HepG2 (cell line): ENCODE data around the gene UNC79. TPM values are rescaled to one million over a fixed set of nuclear protein-coding genes. Genes with fewer than 3 reads are reported as not detected.

Experiments used
- ATAC-seq: fragments of 200-7000 bp; cut with Tn5 transposase; 3 replicates; pipeline ENCODE4 v1.9.1; 2020; ENCODE audit warnings: mild to moderate bottlenecking, moderate library complexity
- BruUV-seq: library from RNA; stranded (reverse); fragments of 400-500 nt; replicated peaks from 2 replicates; lab custom pipeline; 2021; lab: Mats Ljungman, UMichigan
- CTCF ChIA-PET: fragments of 300-600 bp; formaldehyde crosslinking; extraction: SDS; loops from one replicate; lab custom pipeline; 2021; ENCODE audit warnings: low total read pairs, inconsistent platforms, low intra/inter-chr PET ratio; lab: Yijun Ruan, JAX
- POLR2A ChIA-PET: fragments of 350-600 bp; sonication (Branson Sonifier 250); formaldehyde crosslinking; loops from one replicate; lab custom pipeline; 2020; ENCODE audit warnings: antibody characterized with exemption, inconsistent platforms; lab: Yijun Ruan, JAX
- DNase-seq: peaks from one replicate; pipeline ENCODE4 v3.0.0-alpha.2; 2015; ENCODE audit warnings: low spot score
- FAIRE-seq: peaks from 3 replicates; lab custom pipeline; 2011; peaks lifted over from hg19 to GRCh38; lab: Jason Lieb, UNC
- H2AFZ ChIP-seq: one replicate; pipeline ENCODE4 v1.6.1; 2011; ENCODE audit warnings: low read length, inconsistent platforms
- H3K27ac ChIP-seq: fragments of 300-600 bp; 3 replicates; pipeline ENCODE4 v1.8.0; 2011; ENCODE audit warnings: mixed run types, mild to moderate bottlenecking, mixed read lengths, low read length, inconsistent platforms; ENCODE audit not compliant: insufficient read depth; ENCODE audit errors: extremely low read length
- H3K27me3 ChIP-seq, 2 experiments: fragments of 200-600 bp in 1 of 2; 2 replicates in 1 of 2; 3 replicates in 1 of 2; pipeline versions ENCODE4 v1.6.0 to v1.8.0; 2011; ENCODE audit warnings: low read length in 2 of 2, mild to moderate bottlenecking in 2 of 2, moderate library complexity in 2 of 2, inconsistent platforms in 1 of 2; ENCODE audit not compliant: insufficient read depth in 2 of 2, control insufficient read depth in 1 of 2
- H3K36me3 ChIP-seq, 2 experiments: fragments of 200-600 bp in 1 of 2; replicated peaks in 1 of 2; 2 replicates in 1 of 2; 3 replicates in 1 of 2; pipeline versions ENCODE4 v1.5.1 to v1.8.0; 2011; ENCODE audit warnings: low read length in 2 of 2, inconsistent platforms in 1 of 2; ENCODE audit not compliant: insufficient read depth in 2 of 2, control insufficient read depth in 1 of 2
- H3K4me1 ChIP-seq: 2 replicates; pipeline ENCODE4 v1.5.1; 2012; ENCODE audit warnings: low read length, inconsistent platforms; ENCODE audit not compliant: insufficient read depth
- H3K4me2 ChIP-seq: 2 replicates; pipeline ENCODE4 v1.6.0; 2011; ENCODE audit warnings: low read depth, low read length, inconsistent platforms
- H3K4me3 ChIP-seq, 3 experiments: fragments of 200-600 bp in 1 of 3; sonication (generic), shearing (Covaris generic) in 1 of 3; replicated peaks in 1 of 3; 2 replicates each; pipeline ENCODE4 v1.5.1; 2011 to 2016; ENCODE audit warnings: low read length in 3 of 3, inconsistent platforms in 2 of 3, low read depth in 2 of 3, mild to moderate bottlenecking in 2 of 3, control low read depth in 1 of 3, mixed read lengths in 1 of 3; ENCODE audit not compliant: insufficient read depth in 1 of 3
- H3K79me2 ChIP-seq: one replicate; pipeline ENCODE4 v1.6.1; 2011; ENCODE audit warnings: low read length, inconsistent platforms; ENCODE audit not compliant: insufficient read depth
- H3K9ac ChIP-seq: 2 replicates; pipeline ENCODE4 v1.6.0; 2011; ENCODE audit warnings: mild to moderate bottlenecking, low read depth, low read length, inconsistent platforms; ENCODE audit not compliant: insufficient read depth
- H3K9me3 ChIP-seq: 2 replicates; pipeline ENCODE4 v1.5.1; 2012; ENCODE audit warnings: mild to moderate bottlenecking, low read length
- H4K20me1 ChIP-seq: 2 replicates; pipeline ENCODE4 v1.6.0; 2011; ENCODE audit warnings: inconsistent platforms, mild to moderate bottlenecking, low read length, moderate library complexity; ENCODE audit not compliant: insufficient read depth
- ATF2 ChIP-seq: sonication (generic); formaldehyde crosslinking; IDR thresholded peaks from 2 replicates; pipeline ENCODE4 v1.4.0; 2020; ENCODE audit warnings: missing genetic modification reagents
- CCAR2 ChIP-seq: fragments of 200-400 bp; formaldehyde crosslinking; optimal IDR thresholded peaks from 2 replicates; pipeline ENCODE3; 2018; ENCODE audit warnings: low read depth, mild to moderate bottlenecking, low read length, moderate library complexity
- DDIT3 ChIP-seq: sonication (generic); formaldehyde crosslinking; IDR thresholded peaks from 2 replicates; pipeline ENCODE4 v1.4.0; 2020; ENCODE audit warnings: mild to moderate bottlenecking, missing genetic modification reagents
- DNMT1 ChIP-seq: sonication (generic); formaldehyde crosslinking; IDR thresholded peaks from 2 replicates; pipeline ENCODE4 v1.5.1; 2020; ENCODE audit warnings: mild to moderate bottlenecking, missing genetic modification reagents
- FOXA3 ChIP-seq: IDR thresholded peaks from 2 replicates; pipeline ENCODE4 v1.6.1; 2016; ENCODE audit warnings: missing genetic modification reagents, missing compliant biosample characterization
- HIVEP1 ChIP-seq: sonication (generic); formaldehyde crosslinking; IDR thresholded peaks from 2 replicates; pipeline ENCODE4 v1.4.0; 2020; ENCODE audit warnings: mild to moderate bottlenecking, missing genetic modification reagents
- ISL2 ChIP-seq: sonication (generic); formaldehyde crosslinking; IDR thresholded peaks from 2 replicates; pipeline ENCODE4 v1.5.0; 2020; ENCODE audit warnings: missing genetic modification reagents
- MEIS1 ChIP-seq: sonication (generic); formaldehyde crosslinking; IDR thresholded peaks from 2 replicates; pipeline ENCODE4 v1.9.0; 2021; ENCODE audit warnings: mild to moderate bottlenecking, missing genetic modification reagents, moderate library complexity, borderline replicate concordance
- MLLT10 ChIP-seq: sonication (generic); formaldehyde crosslinking; IDR thresholded peaks from 2 replicates; pipeline ENCODE4 v1.4.0; 2020; ENCODE audit warnings: missing genetic modification reagents
- NAIF1 ChIP-seq: sonication (generic); formaldehyde crosslinking; IDR thresholded peaks from 2 replicates; pipeline ENCODE4 v1.5.0; 2020; ENCODE audit warnings: mild to moderate bottlenecking, missing genetic modification reagents, borderline replicate concordance
- NFE2 ChIP-seq: sonication (generic); formaldehyde crosslinking; IDR thresholded peaks from 2 replicates; pipeline ENCODE4 v1.4.0; 2020; ENCODE audit warnings: missing genetic modification reagents
- POGZ ChIP-seq: sonication (generic); formaldehyde crosslinking; IDR thresholded peaks from 2 replicates; pipeline ENCODE4 v1.4.0; 2020; ENCODE audit warnings: mild to moderate bottlenecking, missing genetic modification reagents
- PRPF4 ChIP-seq: fragments of 200-400 bp; formaldehyde crosslinking; IDR thresholded peaks from 2 replicates; pipeline ENCODE4 v1.6.1; 2016; ENCODE audit warnings: low read length, low read depth; ENCODE audit not compliant: poor library complexity, severe bottlenecking
- RBFOX2 ChIP-seq: fragments of 200-400 bp; formaldehyde crosslinking; IDR thresholded peaks from 2 replicates; pipeline ENCODE4 v1.6.1; 2017; ENCODE audit warnings: low read depth, mild to moderate bottlenecking, low read length
- YY1 ChIP-seq: IDR thresholded peaks from 2 replicates; pipeline ENCODE4 v1.6.1; 2011; ENCODE audit warnings: low read length, low read depth, moderate library complexity, mild to moderate bottlenecking; ENCODE audit not compliant: insufficient read depth, insufficient replicate concordance
- ZBTB34 ChIP-seq: sonication (generic); formaldehyde crosslinking; IDR thresholded peaks from 2 replicates; pipeline ENCODE4 v1.8.0; 2022; ENCODE audit warnings: mild to moderate bottlenecking, missing genetic modification reagents
- ZBTB7B ChIP-seq: sonication (generic); formaldehyde crosslinking; IDR thresholded peaks from 2 replicates; pipeline ENCODE4 v1.4.0; 2020; ENCODE audit warnings: missing genetic modification reagents
- ZNF20 ChIP-seq: sonication (generic); formaldehyde crosslinking; IDR thresholded peaks from 2 replicates; pipeline ENCODE4 v1.4.0; 2020; ENCODE audit warnings: mild to moderate bottlenecking, moderate library complexity, missing genetic modification reagents
- ZNF256 ChIP-seq: sonication (generic); formaldehyde crosslinking; conservative IDR thresholded peaks from 2 replicates; pipeline ENCODE4 v1.4.0; 2020; ENCODE audit warnings: missing genetic modification reagents
- ZNF484 ChIP-seq: sonication (generic); formaldehyde crosslinking; IDR thresholded peaks from 2 replicates; pipeline ENCODE4 v1.5.1; 2020; ENCODE audit warnings: mild to moderate bottlenecking, low read depth, missing genetic modification reagents, borderline replicate concordance
- ZNF562 ChIP-seq: sonication (generic); formaldehyde crosslinking; IDR thresholded peaks from 2 replicates; pipeline ENCODE4 v1.8.0; 2022; ENCODE audit warnings: missing genetic modification reagents, borderline replicate concordance
- ZNF569 ChIP-seq: sonication (generic); formaldehyde crosslinking; IDR thresholded peaks from 2 replicates; pipeline ENCODE4 v1.5.0; 2020; ENCODE audit warnings: mild to moderate bottlenecking, missing genetic modification reagents, moderate library complexity, borderline replicate concordance
- ZNF619 ChIP-seq: sonication (generic); formaldehyde crosslinking; IDR thresholded peaks from 2 replicates; pipeline ENCODE4 v1.4.0; 2020; ENCODE audit warnings: mild to moderate bottlenecking, missing genetic modification reagents
- ZZZ3 ChIP-seq: sonication (generic); formaldehyde crosslinking; IDR thresholded peaks from 2 replicates; pipeline ENCODE4 v1.4.0; 2020; ENCODE audit warnings: missing genetic modification reagents, mild to moderate bottlenecking, borderline replicate concordance
- in situ Hi-C: cut with HindIII; loops from 2 replicates; pipeline ENCODE4 v1.10.0; 2017; ENCODE audit warnings: low pct_unique_long_range_greater_than_20kb; ENCODE audit not compliant: extremely low pct_ligation_motif_present
- intact Hi-C: fragments of 100-400 bp; cut with micrococcal nuclease; formaldehyde crosslinking; loops from one replicate; pipeline ENCODE4 v1.10.0; 2022; ENCODE audit not compliant: unreplicated experiment
- polyA plus RNA-seq, 8 experiments: library from polyadenylated mRNA; depleted of rRNA in 3 of 8; stranded (reverse) in 7 of 8; unstranded in 1 of 8; fragments of >200 nt; fragmentation: Illumina TruSeq in 4 of 8; extraction: Trizol in 4 of 8; gene quantifications; 2 replicates each; pipeline versions ENCODE4 v1.2.1 to v1.2.3, GENCODE V29; 2011 to 2016; ENCODE audit warnings: low read depth in 4 of 8, missing spikeins in 1 of 8, mixed read lengths in 1 of 8; ENCODE audit not compliant: insufficient read depth in 1 of 8
- total RNA-seq, 5 experiments: library from RNA; depleted of rRNA; stranded (reverse); fragments of >200 nt; fragmentation: Illumina TruSeq; extraction: Trizol; gene quantifications; 2 replicates each; pipeline ENCODE4 v1.2.3, GENCODE V29; 2016; ENCODE audit warnings: low read depth in 1 of 5

UNC79 gene
- total and polyA plus RNA-seq, 2 of the 13 experiments (the other 11 are each of a cell fraction or from before 2014, with no cell fraction given): under 0.01 TPM; not detected in 1

GRCh38 chr14:93663317-93663716, 232.6 kb downstream of the UNC79 start:
- intact Hi-C loops: no loop called here
- in situ Hi-C loops: no loop called here

GRCh38 chr14:93665169-93665568, 234.4 kb downstream of the UNC79 start:
- POLR2A ChIA-PET: no interaction called here
- no peak for ATAC-seq
- no peak overlapping the region for H2AFZ ChIP-seq
- in situ Hi-C loops (no loop called here), intact Hi-C loops (no loop called here)
- CTCF ChIA-PET: no interaction called here
- no peak overlapping the region for H3K9ac ChIP-seq
- H3K27ac ChIP-seq: no peak overlapping the region
- H3K4me3 ChIP-seq: no peak overlapping the region
- no peak for DNase-seq
- FAIRE-seq: no peak
- H4K20me1 ChIP-seq: no peaks in the 10 kb centered on the region
- H3K4me2 ChIP-seq: no peak overlapping the region
- H3K79me2 ChIP-seq: no peaks in the 10 kb centered on the region
- no TSS peak for BruUV-seq
- no peaks in the 10 kb centered on the region; a peak in 1 of 5 replicates for H3K27me3 ChIP-seq
- H3K9me3 ChIP-seq: peaks cover 20% of the 10 kb centered on the region
- no peaks in the 10 kb centered on the region for H3K36me3 ChIP-seq
- peaks cover 8% of the 10 kb centered on the region; the same call in 1 of the 2 replicates for H3K4me1 ChIP-seq
- no peak for TF ChIP-seq ZBTB34 (CRISPR knock-in tag)
- TF ChIP-seq NFE2: no peak
- TF ChIP-seq ZNF484: no peak
- TF ChIP-seq PRPF4: no peak
- TF ChIP-seq YY1: no peak
- no peak for TF ChIP-seq ISL2 (CRISPR knock-in tag)
- TF ChIP-seq NAIF1: no peak
- no peak for TF ChIP-seq ZNF619
- TF ChIP-seq ZZZ3 (CRISPR knock-in tag): no peak
- TF ChIP-seq ZBTB7B (CRISPR knock-in tag): no peak
- no peak for TF ChIP-seq DDIT3 (CRISPR knock-in tag)

More at GRCh38 chr14:93663317-93663716, 232.6 kb downstream of the UNC79 start:
- DNase-seq (no peak), ATAC-seq (no peak), FAIRE-seq (no peak)
- no peak overlapping the region for H2AFZ ChIP-seq
- no peak overlapping the region for H3K27ac ChIP-seq
- H3K27me3 ChIP-seq: no peaks in the 10 kb centered on the region
- no peaks in the 10 kb centered on the region for H3K79me2 ChIP-seq
- H3K36me3 ChIP-seq: no peaks in the 10 kb centered on the region
- H3K4me3 ChIP-seq: no peak overlapping the region
- H3K4me2 ChIP-seq: no peak overlapping the region
- TF ChIP-seq MEIS1 (CRISPR knock-in tag) (no peak), ZNF562 (CRISPR knock-in tag) (no peak), ZNF256 (CRISPR knock-in tag) (no peak), ZNF569 (CRISPR knock-in tag) (no peak), DNMT1 (CRISPR knock-in tag) (no peak), FOXA3 (no peak), MLLT10 (no peak), ATF2 (CRISPR knock-in tag) (no peak), CCAR2 (no peak), HIVEP1 (no peak), RBFOX2 (no peak), POGZ (CRISPR knock-in tag) (no peak), ZNF20 (CRISPR knock-in tag) (no peak)
- H4K20me1 ChIP-seq: no peaks in the 10 kb centered on the region
- no peak overlapping the region for H3K9ac ChIP-seq
- no TSS peak for BruUV-seq
- POLR2A ChIA-PET: no interaction called here
- CTCF ChIA-PET: no interaction called here
- H3K9me3 ChIP-seq: peaks cover 20% of the 10 kb centered on the region
- H3K4me1 ChIP-seq: no peaks in the 10 kb centered on the region
